Thyroid gland (tissue), 4 donors: ENCODE measurements around the gene FAM83B.

Source experiments
- POLR2A ChIP-seq, 2 donors: fragments of 450-650 bp; IDR thresholded peaks; one replicate each; pipeline ENCODE4 v1.6.1; 2017; ENCODE audit warnings: antibody characterized with exemption in 2 of 2, mild to moderate bottlenecking in 2 of 2, moderate library complexity in 1 of 2
- TF ChIP-seq, protein P1 (sequence below), 6 experiments: fragments of 200-600 bp in 3 of 6; fragments of 450-650 bp in 3 of 6; sonication (generic) in 3 of 6; IDR thresholded peaks; one replicate each; pipeline ENCODE4 v1.5.1; 2016 to 2019; ENCODE audit warnings: antibody characterized with exemption in 6 of 6, mild to moderate bottlenecking in 2 of 6, inconsistent platforms in 1 of 6, moderate library complexity in 1 of 6

- TF ChIP-seq, protein P1, sequence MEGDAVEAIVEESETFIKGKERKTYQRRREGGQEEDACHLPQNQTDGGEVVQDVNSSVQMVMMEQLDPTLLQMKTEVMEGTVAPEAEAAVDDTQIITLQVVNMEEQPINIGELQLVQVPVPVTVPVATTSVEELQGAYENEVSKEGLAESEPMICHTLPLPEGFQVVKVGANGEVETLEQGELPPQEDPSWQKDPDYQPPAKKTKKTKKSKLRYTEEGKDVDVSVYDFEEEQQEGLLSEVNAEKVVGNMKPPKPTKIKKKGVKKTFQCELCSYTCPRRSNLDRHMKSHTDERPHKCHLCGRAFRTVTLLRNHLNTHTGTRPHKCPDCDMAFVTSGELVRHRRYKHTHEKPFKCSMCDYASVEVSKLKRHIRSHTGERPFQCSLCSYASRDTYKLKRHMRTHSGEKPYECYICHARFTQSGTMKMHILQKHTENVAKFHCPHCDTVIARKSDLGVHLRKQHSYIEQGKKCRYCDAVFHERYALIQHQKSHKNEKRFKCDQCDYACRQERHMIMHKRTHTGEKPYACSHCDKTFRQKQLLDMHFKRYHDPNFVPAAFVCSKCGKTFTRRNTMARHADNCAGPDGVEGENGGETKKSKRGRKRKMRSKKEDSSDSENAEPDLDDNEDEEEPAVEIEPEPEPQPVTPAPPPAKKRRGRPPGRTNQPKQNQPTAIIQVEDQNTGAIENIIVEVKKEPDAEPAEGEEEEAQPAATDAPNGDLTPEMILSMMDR (IDR thresholded peaks at IDR 0.05) = no peak
- TF ChIP-seq POLR2A (IDR thresholded peaks at IDR 0.05) = no peak
Observed at GRCh38 chr6:54970337-54970736, 123.8 kb downstream of the FAM83B start.
